GM18868 (cell line): ENCODE results near the gene ARHGAP24.
"Not testable (repeated sequence)": the region's sequence is repeated elsewhere in the genome, so short reads cannot be mapped to it uniquely, and the experiment has no call there.

Experiments used
- ATAC-seq: cut with Tn5 transposase; IDR thresholded peaks from one replicate; pipeline ENCODE4 v1.9.1; 2021; ENCODE audit warnings: mild to moderate bottlenecking, moderate library complexity; ENCODE audit not compliant: unreplicated experiment

Gene ARHGAP24

DNA sequence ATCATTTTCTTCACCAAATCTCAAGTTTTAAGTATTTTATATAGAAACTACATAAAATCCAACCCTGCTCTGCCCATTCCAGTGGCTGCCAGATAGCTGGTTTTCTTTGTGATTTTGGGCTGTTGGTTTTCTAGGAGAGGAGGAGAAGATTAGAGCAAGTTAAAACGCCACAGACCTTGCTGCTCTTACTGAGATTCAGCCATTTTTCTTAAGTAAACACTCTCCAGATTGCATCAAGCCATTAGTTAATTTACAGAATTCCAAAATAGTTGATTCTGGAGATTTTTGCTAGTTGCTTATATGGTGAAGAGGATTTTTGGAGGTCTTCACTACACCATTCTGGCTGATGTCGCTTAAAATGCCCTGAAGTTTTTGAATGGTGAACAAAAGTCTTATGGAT lies 518.7 kb downstream of the ARHGAP24 start:
- no peak for ATAC-seq

DNA sequence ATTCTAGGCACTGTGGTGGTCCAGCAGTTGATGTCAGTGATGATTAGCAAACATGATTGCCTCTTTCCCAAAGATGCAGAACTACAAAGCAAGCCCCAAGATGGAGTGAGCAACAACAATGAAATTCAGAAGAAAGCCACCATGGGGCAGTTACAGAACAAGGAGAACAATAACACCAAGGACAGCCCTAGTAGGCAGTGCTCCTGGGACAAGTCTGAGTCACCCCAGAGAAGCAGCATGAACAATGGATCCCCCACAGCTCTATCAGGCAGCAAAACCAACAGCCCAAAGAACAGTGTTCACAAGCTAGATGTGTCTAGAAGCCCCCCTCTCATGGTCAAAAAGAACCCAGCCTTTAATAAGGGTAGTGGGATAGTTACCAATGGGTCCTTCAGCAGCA lies 519.6 kb downstream of the ARHGAP24 start:
- ATAC-seq: no peak

DNA sequence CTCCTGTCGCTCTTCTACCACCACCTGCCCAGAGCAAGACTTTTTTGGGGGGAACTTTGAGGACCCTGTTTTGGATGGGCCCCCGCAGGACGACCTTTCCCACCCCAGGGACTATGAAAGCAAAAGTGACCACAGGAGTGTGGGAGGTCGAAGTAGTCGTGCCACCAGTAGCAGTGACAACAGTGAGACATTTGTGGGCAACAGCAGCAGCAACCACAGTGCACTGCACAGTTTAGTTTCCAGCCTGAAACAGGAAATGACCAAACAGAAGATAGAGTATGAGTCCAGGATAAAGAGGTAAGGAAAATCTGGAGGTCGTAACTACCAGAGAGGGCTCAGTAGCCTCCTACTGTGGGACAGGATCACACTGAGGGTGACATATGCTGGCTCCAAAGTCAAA lies 520.4 kb downstream of the ARHGAP24 start:
- ATAC-seq: peak; percentile 77

DNA sequence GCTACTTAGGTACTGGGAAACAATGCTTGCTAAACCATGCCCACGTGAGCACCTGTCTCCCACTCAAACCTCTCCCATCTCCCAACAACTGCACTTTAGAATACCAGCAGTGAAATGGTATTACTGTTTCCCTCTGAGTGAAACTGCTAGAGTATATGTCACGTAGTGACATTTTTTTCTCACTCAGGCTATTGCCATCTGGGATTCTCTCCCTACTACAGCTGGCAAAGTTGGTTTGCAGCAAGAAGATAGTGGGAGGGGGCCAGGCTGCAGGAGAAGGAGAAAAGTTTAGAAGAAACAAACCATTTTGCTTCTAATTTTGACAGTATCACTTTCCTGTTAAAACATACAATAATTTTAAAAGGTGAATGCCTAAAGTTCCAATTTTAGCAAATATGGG lies 526.6 kb downstream of the ARHGAP24 start:
- ATAC-seq: no peak

DNA sequence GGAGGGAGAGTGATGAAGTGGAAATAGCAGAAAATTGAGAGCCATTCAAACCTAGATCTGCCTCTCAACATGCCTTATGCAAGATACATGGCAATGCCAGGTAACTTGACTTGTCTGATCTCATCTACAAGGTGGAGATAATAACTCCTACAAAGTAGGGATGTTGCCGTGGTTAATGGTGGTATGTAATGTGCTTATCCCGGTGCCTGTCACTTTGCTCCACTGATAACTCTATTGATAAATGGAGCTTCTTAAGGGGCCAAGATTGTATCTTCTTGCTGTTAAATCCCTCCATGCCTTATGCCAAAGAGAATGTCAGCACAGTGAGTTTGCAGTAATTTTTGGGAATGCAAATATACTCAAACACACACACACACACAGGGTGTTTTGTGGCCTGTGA lies 529.1 kb downstream of the ARHGAP24 start:
- ATAC-seq: no peak

DNA sequence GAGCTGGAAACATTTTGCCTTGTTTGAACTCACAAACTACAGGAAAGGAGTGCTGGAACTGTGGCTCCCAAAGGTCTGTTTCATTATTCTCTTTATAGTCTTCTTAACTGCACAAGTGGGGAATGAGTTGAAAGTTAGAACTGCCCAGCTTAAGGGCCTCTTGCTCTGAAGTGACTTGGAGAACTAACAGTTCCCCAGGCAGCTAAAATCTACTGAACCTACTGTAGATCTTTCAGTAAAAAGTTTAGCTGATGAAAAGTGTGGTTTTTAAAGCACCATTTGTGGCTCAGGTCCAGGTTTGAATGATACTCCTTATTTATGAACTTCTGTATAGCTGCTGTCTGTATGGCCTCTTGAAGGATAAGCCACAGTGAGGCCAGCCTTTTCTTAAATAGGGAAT lies 531.1 kb downstream of the ARHGAP24 start:
- ATAC-seq: no peak

DNA sequence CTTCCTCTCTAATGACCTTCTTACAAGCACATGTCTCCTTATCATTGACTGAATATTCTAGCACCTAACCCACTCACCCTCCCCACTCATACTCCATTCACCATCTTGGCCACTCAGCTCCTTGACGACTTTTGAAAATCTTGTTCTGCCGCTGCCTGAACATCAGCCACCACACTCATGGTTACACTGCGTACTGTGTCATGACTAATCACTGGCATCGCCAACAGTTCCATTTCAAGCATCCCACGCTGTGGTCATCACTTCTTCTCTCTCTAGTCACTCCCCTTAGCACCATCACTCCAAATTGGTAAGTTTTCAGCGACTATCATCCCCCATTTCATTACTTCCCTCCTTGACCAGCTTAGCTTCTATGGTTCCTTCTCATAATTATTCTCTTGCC lies 532.1 kb downstream of the ARHGAP24 start:
- ATAC-seq: no peak

DNA sequence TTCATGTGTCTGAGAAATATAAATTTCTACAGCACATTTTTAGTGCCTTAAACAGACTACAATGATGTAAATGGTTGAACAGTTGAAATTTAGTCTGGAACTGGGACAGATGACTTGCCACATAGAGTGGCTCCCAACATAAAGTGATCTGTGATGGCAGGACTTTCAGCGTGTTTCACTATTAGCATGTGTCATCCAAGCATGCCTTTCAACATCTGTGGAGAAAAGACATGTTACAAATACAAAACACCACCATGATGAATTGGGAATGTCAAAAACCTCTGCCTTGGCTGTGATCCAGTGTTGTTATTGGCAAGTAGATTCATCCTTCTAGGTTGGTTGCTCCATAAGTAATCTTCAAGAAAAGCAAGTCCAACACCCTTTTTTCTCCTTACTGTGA lies 536.2 kb downstream of the ARHGAP24 start:
- no peak for ATAC-seq

DNA sequence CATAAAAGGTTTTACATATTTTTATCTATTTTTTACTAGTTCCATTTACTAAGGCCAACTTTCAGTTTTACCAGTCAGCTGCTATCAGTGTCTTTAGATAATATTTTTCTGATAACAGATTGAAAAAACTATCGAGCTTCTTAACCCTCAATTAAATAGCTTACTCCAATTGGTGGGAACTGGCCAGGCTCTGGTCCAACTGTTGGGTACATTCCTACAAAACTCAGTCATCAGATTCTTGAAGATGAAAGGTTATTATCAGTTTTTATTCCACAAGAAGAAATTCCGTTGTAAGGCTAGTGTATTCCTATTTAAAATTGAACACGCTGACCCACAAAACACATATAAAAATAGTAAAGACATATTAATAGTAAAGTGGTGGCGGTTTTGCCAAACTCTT lies 538.7 kb downstream of the ARHGAP24 start:
- ATAC-seq: no peak

DNA sequence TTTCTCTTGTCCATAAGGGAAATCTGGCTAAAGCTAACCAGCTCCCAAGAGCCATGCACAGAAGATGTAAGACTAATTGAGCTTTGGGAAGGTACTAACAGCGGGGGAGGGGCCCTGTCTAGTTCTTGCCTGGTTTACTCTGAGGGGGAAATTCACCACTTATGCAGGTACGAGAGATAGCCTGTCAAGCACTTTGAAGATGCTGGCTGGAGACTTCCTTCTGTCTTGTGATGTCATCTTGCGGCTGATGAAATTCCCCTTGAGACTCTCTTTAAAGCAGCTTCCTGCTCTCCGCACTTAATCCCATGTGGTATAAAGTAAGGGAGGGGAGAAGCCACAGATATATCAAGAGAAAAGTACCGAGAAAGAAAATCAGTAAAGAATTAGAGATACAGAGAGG lies 539.6 kb downstream of the ARHGAP24 start:
- ATAC-seq: peak; percentile 94

DNA sequence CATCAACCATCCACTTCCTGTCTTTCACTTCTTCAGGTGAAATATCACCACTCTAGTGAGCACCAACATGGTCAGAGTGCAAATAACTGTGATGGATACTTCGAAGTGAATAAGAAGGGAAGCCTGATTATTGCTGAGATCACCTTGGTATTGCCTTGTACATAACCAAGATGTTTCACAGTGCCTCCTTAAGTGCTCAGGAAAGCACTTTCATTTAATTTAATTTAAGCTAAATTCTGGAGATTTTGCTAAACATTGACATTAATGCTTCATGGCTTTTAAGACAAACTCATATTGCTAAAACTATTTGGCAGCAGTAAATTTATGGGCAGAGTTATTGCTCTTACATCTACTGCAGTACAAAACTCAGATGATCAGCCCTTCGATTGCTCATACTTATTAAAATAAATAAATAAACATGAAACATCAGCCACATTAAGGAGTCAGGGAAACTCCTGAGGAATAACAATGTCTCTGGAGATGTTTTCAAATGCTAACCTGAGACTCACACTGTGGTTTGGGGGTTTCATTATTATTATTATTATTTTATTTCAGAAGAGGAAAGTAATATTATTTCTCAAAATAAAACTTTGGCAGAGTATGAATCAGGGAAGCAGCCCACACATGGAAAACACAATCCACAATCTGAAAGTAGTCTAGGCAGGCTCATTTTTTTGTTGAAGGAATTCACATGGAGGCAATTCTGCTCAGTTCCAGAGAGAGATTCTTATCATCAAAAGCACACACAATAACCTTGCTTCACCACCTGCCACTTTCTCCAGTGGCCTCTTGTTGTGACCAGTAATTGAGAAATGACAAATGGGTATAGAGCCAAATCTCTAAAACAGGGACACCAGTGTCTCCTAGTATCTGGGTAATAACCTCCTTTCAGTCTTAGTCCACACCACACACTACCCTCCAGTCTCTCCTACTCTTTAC lies 540.7 kb downstream of the ARHGAP24 start:
- no peak for ATAC-seq

DNA sequence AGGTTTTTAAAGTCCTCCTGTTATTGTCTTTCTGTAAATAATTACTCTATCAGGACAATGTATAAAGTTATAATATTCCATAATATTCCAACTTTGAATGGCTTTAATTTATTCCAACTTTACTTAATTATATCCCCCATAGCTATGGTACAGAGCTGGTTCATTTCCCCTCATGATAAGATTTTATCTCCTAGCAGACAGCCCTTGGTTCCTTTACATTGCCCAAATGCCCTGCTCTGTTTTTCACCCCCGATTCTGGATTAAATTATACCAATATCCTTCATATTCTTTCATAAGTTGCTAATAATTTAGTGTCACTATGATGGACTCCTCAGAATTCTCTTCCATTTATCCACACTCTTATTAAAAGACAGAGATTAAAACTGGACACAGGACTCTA lies 544.4 kb downstream of the ARHGAP24 start:
- no peak for ATAC-seq

DNA sequence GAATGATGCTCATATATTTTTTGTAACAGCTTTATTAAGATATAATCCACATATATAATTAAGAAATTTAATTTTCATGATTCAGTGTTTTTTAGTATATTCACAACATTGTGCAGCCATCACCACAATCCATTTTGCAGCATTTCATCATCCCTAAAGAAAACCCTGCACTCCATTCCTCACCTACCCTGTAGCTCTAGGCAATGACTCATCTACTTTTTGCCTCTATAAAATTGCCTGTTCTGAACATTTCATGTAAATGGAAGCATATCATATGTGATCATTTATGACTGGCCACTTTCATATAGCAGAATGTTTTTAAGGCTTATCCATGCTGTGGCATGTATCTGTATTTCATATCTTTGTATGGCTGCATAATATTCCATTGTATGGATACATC lies 545.0 kb downstream of the ARHGAP24 start:
- no peak for ATAC-seq

DNA sequence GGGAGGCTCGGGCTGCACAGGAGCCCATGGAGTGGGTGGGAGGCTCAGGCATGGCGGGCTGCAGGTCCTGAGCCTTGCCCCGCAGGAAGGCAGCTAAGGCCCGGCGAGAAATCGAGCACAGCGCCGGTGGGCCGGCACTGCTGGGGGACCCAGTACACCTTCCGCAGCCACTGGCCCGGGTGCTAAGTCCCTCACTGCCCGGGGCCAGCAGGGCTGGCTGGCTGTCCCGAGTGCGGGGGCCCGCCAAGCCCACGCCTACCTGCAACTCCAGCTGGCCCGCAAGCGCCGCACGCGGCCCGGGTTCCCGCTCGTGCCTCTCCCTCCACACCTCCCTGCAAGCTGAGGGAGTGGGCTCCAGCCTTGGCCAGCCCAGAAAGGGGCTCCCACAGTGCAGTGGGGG lies 546.7 kb downstream of the ARHGAP24 start:
- ATAC-seq: not testable (repeated sequence)

DNA sequence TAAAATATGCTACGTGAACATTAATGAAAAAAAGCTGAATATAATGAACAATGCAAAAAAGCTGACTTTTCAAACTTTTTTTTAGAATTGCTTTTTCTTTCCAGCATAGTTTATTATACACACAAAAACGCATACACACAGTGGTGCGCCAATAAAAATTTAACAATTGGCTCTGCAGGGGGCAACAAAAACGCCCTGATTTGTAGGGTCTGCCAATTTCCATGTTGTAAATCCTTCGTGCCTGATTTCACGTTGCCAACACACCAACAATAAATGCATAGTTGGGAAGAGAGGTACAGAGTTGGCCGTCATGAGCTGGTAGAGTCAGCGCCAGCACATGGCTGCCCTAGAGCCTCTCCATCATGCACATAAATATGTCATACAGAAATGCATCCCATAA lies 551.8 kb downstream of the ARHGAP24 start:
- no peak for ATAC-seq

DNA sequence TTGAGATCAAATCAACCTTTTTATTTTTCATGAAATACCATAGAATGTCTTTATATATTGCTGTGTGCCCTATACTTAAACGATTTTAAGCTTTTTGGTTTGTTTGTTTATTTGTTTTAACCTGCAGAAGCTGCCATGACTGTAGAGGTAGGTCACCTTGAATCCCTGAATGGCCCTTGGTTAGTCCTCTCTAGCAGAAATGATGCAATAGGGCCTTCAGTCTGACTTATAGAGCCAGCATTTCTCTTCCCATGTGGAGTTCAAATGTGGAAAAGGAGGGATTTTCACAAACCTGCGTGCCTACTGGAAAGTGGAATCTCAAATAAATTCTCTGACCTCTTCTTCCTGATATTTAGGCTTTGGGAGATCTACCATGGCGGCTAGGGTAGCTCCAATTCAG lies 557.0 kb downstream of the ARHGAP24 start:
- ATAC-seq: no peak

DNA sequence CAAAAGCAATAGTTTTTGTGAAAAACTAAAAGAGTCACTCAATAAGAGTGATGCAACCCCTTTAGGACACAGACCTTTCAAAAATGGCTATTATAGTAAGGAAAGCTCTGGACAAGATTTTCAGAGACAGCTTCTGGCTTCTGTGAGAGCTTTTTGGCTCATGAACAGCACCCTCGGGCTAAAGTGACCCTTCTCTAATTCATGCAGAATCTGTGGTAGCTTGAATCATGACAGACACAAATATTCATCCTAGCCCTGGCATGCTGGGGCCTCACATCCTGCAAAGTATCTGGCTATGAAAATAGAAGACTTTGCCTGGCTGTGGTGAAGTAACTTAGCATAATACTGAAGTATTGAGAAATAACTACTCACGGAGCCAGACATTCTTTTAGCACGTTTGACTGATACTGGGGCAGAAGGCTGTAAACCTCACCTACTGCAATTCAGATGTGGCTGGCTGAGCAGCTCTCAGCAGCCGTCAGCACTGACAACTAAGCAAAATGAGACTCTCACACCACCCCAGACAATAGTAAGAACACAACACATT lies 557.6 kb downstream of the ARHGAP24 start:
- ATAC-seq: no peak

DNA sequence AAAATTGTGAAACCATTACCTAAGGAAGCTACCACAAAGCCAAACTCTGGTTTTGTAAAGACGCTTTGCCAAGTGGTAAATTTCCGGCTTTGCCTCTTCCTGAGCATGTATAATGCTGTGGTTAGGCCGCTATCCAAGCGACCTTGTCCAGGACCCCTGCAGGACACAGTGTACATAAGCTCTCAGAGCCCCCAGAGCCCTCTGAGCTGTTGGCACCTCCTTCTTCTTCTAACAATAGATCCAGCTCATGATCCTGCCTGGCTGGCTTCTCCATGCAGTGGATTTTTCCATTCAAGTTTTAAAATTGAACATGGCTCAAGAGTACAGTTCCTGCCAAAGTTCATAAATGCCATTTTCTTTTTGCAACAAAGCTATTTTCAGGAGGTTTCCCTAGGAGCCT lies 558.2 kb downstream of the ARHGAP24 start:
- ATAC-seq: no peak

DNA sequence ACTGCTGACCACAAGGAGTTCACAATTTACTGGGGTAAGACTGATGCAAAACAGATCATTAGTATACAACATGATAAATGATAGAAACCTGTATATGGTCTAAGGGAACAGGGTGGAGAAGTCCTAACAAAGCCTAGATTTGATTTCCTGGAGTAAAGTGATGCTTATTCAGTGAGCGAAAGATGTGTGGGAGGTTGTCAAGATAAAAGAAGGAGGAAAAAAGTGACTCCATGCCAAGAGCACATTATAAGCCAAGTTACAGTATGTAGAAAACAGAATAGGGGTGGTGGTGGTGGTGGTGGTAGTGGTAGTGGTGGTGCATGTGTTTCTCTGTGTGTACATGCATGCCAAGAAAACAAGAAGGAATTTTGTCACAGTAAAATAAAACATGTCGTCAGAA lies 559.7 kb downstream of the ARHGAP24 start:
- ATAC-seq: no peak

DNA sequence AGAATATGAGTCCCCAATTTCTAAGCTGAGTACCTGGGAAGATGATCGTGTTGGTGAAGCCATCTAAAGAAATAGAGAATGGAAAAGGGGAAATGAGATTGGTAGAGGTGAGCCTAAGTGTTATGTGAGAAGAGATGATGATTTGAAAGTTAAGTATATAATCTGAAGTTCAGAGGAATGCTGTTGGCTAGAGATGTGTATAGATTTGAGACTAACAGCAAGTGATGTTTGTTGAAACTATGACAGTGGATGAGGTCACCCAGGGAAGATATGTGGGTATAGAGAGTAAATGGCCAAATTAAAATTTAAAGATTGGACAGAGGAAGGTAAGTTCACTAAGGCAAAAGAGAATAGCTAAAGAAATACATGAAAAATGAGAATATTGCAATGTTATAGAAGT lies 560.7 kb downstream of the ARHGAP24 start:
- peak; percentile 54 for ATAC-seq

DNA sequence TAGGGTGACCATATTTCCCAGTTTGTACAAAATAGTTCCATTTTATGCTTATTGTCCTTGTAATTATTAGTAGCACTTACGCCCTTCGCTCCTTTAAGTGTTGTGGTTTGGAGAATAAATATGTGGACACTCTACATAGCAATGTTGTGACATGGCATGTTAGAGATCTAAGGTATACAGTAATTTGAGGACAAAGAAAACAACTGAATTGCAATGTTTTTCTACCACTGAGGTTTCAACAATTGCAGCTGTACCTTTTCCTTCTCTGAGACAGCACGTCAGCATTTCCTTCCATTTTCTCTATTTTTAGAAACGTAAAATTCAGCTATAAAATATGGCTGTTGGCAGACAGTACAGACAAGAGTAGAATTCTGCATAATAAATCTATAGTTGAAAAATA lies 561.8 kb downstream of the ARHGAP24 start:
- no peak for ATAC-seq

DNA sequence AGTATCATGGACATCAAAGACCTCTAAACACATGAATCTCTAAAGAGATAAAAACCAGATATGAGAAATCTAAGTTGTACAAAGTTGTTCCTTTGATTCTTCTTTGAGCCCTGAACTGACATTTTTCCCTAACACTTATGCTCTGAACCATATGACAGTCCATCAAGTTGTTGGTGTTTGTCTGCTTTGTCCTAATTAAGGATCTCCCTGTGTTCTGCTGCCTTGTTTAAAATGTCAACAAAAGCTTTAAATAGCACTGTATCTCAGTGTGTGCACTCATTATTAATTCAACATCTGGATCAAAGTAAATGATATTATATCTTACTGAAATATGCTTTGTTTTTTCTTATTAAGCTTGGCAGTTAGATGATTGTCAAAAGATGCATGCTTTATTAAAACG lies 563.1 kb downstream of the ARHGAP24 start:
- no peak for ATAC-seq
